HepG2 (cell line): ENCODE data around the gene SCUBE1. TPM values are rescaled to one million over a fixed set of nuclear protein-coding genes. Genes with fewer than 3 reads are reported as not detected.

Source experiments
- ATF7-NPFF ChIP-seq: sonication (generic); formaldehyde crosslinking; IDR thresholded peaks from 2 replicates; pipeline ENCODE4 v1.8.1; 2023; ENCODE audit warnings: mild to moderate bottlenecking, low read depth, missing genetic modification reagents, moderate library complexity
- DPF2 ChIP-seq: sonication (generic); formaldehyde crosslinking; IDR thresholded peaks from 2 replicates; pipeline ENCODE4 v1.4.0; 2020; ENCODE audit warnings: mild to moderate bottlenecking, low read depth, missing genetic modification reagents, borderline replicate concordance
- FOXA3 ChIP-seq: IDR thresholded peaks from 2 replicates; pipeline ENCODE4 v1.6.1; 2016; ENCODE audit warnings: missing genetic modification reagents, missing compliant biosample characterization
- JDP2 ChIP-seq: sonication (generic); formaldehyde crosslinking; IDR thresholded peaks from 2 replicates; pipeline ENCODE4 v1.8.1; 2022; ENCODE audit warnings: missing genetic modification reagents, borderline replicate concordance
- JUNB ChIP-seq: sonication (generic); formaldehyde crosslinking; IDR thresholded peaks from 2 replicates; pipeline ENCODE4 v1.8.0; 2022; ENCODE audit warnings: missing genetic modification reagents, mild to moderate bottlenecking, borderline replicate concordance
- MLLT10 ChIP-seq: sonication (generic); formaldehyde crosslinking; IDR thresholded peaks from 2 replicates; pipeline ENCODE4 v1.4.0; 2020; ENCODE audit warnings: missing genetic modification reagents
- MXD3 ChIP-seq: IDR thresholded peaks from 2 replicates; pipeline ENCODE4 v1.6.1; 2016; ENCODE audit warnings: mild to moderate bottlenecking, missing biosample characterization, missing genetic modification reagents
- NCOA2 ChIP-seq: sonication (generic); formaldehyde crosslinking; IDR thresholded peaks from 2 replicates; pipeline ENCODE4 v1.8.0; 2022; ENCODE audit warnings: inconsistent platforms
- NCOR1 ChIP-seq: fragments of 200-600 bp; sonication (generic); IDR thresholded peaks from 2 replicates; pipeline ENCODE4 v1.7.0; 2017; ENCODE audit warnings: antibody characterized with exemption, low read length, borderline replicate concordance
- NR2F6 ChIP-seq, 2 experiments: IDR thresholded peaks; 2 replicates each; pipeline ENCODE4 v1.6.1; 2016; ENCODE audit warnings: antibody characterized with exemption in 1 of 2, mild to moderate bottlenecking in 1 of 2
- SIX4 ChIP-seq: sonication (generic); formaldehyde crosslinking; IDR thresholded peaks from 2 replicates; pipeline ENCODE4 v1.4.0; 2020; ENCODE audit warnings: missing genetic modification reagents
- SRSF1 ChIP-seq: fragments of 200-400 bp; formaldehyde crosslinking; optimal IDR thresholded peaks from 2 replicates; pipeline ENCODE3; 2017; ENCODE audit warnings: mild to moderate bottlenecking, low read depth, low read length, moderate library complexity
- TOE1 ChIP-seq: sonication (generic); formaldehyde crosslinking; IDR thresholded peaks from 2 replicates; pipeline ENCODE4 v1.4.0; 2020; ENCODE audit warnings: mild to moderate bottlenecking, missing genetic modification reagents
- XRCC5 ChIP-seq: fragments of 200-400 bp; formaldehyde crosslinking; optimal IDR thresholded peaks from 2 replicates; pipeline ENCODE3; 2017; ENCODE audit warnings: mild to moderate bottlenecking, low read length
- ZBTB34 ChIP-seq: sonication (generic); formaldehyde crosslinking; IDR thresholded peaks from 2 replicates; pipeline ENCODE4 v1.8.0; 2022; ENCODE audit warnings: mild to moderate bottlenecking, missing genetic modification reagents
- ZKSCAN8 ChIP-seq: IDR thresholded peaks from 2 replicates; pipeline ENCODE4 v1.6.1; 2016; ENCODE audit warnings: borderline replicate concordance, missing genetic modification reagents, missing compliant biosample characterization
- ZNF20 ChIP-seq: sonication (generic); formaldehyde crosslinking; IDR thresholded peaks from 2 replicates; pipeline ENCODE4 v1.4.0; 2020; ENCODE audit warnings: mild to moderate bottlenecking, moderate library complexity, missing genetic modification reagents
- ZNF382 ChIP-seq: sonication (generic); formaldehyde crosslinking; IDR thresholded peaks from 2 replicates; pipeline ENCODE4 v1.5.0; 2020; ENCODE audit warnings: missing genetic modification reagents, mild to moderate bottlenecking, borderline replicate concordance
- polyA plus RNA-seq, 8 experiments: library from polyadenylated mRNA; depleted of rRNA in 3 of 8; stranded (reverse) in 7 of 8; unstranded in 1 of 8; fragments of >200 nt; fragmentation: Illumina TruSeq in 4 of 8; extraction: Trizol in 4 of 8; gene quantifications; 2 replicates each; pipeline versions ENCODE4 v1.2.1 to v1.2.3, GENCODE V29; 2011 to 2016; ENCODE audit warnings: low read depth in 4 of 8, missing spikeins in 1 of 8, mixed read lengths in 1 of 8; ENCODE audit not compliant: insufficient read depth in 1 of 8
- total RNA-seq, 5 experiments: library from RNA; depleted of rRNA; stranded (reverse); fragments of >200 nt; fragmentation: Illumina TruSeq; extraction: Trizol; gene quantifications; 2 replicates each; pipeline ENCODE4 v1.2.3, GENCODE V29; 2016; ENCODE audit warnings: low read depth in 1 of 5
- TF ChIP-seq, protein P1 (sequence below): sonication (generic); formaldehyde crosslinking; IDR thresholded peaks from 2 replicates; pipeline ENCODE4 v1.4.0; 2020; ENCODE audit warnings: low read depth, mild to moderate bottlenecking, missing genetic modification reagents
- TF ChIP-seq, protein P2 (sequence below): IDR thresholded peaks from 2 replicates; pipeline ENCODE4 v1.6.1; 2016
- TF ChIP-seq, protein P3 (sequence below): sonication (generic); formaldehyde crosslinking; IDR thresholded peaks from 2 replicates; pipeline ENCODE4 v1.5.1; 2020; ENCODE audit warnings: missing genetic modification reagents, mild to moderate bottlenecking, borderline replicate concordance

The SCUBE1 gene
- total and polyA plus RNA-seq, 2 of the 13 experiments (the other 11 are each of a cell fraction or from before 2014, with no cell fraction given): under 0.01 to 0.05 TPM

DNA sequence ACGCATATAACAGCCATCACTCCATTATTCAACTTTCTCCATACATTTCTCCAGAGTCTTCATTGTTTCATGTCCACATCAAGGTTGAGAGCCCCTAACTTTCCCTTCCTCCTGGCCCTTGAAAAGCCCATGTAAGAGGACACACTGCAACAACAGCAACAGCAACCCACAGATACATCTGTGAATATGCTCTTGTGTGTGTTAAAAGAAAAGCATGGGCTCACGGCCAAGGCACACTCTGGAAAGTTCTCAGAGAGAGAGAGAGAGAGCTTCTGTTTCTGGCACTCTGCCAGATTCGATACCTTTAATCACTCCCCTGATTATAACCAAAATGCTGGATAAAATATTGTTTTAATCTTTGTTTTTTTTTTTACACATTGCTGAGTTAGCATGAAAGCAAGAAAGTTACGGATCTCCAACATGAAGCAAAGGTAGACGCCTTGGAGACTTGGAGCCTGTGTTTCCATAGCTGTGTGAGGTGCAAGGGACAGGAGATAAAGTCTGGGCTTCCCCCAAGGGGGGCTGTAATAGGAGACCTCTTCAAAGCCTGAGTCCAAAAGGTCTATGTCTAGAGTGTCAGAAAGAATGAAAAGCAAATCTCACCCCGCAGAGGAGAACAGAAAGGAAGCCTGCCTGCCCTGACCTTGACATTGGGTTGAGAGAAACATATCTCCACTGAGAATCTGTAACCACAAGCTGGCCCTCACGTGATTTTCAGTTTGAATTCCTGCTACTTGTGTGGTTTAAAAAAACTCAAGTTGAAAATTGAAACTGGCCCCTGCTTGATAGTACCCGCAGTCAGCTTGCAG is 34.9 kb upstream of the SCUBE1 start (continued):
- TF ChIP-seq NCOA2 (peak; percentile 84), TOE1 (CRISPR knock-in tag) (no peak), ZBTB34 (CRISPR knock-in tag) (no peak), SIX4 (peak; percentile 99), ZNF20 (CRISPR knock-in tag) (no peak), ZKSCAN8 (CRISPR knock-in tag) (no peak), ZNF382 (CRISPR knock-in tag) (no peak), NCOR1 (peak; percentile 90; the same call in 1 of the 2 replicates), NR2F6 (IDR thresholded peaks at IDR 0.05) (peak; percentile 79), NR2F6 (CRISPR knock-in tag; IDR thresholded peaks at IDR 0.05) (peak; percentile 65), DPF2 (CRISPR knock-in tag) (0 out of 2 replicates have a peak, but pooled peaks have one; percentile 29), MXD3 (CRISPR knock-in tag) (no peak), MLLT10 (no peak), JUNB (no peak), XRCC5 (no peak), FOXA3 (0 out of 2 replicates have a peak, but pooled peaks have one; percentile 27), JDP2 (no peak), ATF7-NPFF (CRISPR knock-in tag) (peak; percentile 44; the same call in 1 of the 2 replicates), SRSF1 (no peak)
- TF ChIP-seq, protein P1, sequence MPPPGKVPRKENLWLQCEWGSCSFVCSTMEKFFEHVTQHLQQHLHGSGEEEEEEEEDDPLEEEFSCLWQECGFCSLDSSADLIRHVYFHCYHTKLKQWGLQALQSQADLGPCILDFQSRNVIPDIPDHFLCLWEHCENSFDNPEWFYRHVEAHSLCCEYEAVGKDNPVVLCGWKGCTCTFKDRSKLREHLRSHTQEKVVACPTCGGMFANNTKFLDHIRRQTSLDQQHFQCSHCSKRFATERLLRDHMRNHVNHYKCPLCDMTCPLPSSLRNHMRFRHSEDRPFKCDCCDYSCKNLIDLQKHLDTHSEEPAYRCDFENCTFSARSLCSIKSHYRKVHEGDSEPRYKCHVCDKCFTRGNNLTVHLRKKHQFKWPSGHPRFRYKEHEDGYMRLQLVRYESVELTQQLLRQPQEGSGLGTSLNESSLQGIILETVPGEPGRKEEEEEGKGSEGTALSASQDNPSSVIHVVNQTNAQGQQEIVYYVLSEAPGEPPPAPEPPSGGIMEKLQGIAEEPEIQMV: no peak
- TF ChIP-seq, protein P2, sequence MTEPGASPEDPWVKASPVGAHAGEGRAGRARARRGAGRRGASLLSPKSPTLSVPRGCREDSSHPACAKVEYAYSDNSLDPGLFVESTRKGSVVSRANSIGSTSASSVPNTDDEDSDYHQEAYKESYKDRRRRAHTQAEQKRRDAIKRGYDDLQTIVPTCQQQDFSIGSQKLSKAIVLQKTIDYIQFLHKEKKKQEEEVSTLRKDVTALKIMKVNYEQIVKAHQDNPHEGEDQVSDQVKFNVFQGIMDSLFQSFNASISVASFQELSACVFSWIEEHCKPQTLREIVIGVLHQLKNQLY (CRISPR knock-in tag): peak; percentile 67; the same call in 1 of the 2 replicates
- TF ChIP-seq, protein P3, sequence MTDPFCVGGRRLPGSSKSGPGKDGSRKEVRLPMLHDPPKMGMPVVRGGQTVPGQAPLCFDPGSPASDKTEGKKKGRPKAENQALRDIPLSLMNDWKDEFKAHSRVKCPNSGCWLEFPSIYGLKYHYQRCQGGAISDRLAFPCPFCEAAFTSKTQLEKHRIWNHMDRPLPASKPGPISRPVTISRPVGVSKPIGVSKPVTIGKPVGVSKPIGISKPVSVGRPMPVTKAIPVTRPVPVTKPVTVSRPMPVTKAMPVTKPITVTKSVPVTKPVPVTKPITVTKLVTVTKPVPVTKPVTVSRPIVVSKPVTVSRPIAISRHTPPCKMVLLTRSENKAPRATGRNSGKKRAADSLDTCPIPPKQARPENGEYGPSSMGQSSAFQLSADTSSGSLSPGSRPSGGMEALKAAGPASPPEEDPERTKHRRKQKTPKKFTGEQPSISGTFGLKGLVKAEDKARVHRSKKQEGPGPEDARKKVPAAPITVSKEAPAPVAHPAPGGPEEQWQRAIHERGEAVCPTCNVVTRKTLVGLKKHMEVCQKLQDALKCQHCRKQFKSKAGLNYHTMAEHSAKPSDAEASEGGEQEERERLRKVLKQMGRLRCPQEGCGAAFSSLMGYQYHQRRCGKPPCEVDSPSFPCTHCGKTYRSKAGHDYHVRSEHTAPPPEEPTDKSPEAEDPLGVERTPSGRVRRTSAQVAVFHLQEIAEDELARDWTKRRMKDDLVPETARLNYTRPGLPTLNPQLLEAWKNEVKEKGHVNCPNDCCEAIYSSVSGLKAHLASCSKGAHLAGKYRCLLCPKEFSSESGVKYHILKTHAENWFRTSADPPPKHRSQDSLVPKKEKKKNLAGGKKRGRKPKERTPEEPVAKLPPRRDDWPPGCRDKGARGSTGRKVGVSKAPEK (CRISPR knock-in tag): no peak
